Heart left ventricle (tissue), 13 donors: Measurements from ENCODE around the gene SNAP25.

Experiments used
- POLR2A ChIP-seq, 2 donors: fragments of 450-650 bp; IDR thresholded peaks; one replicate each; pipeline ENCODE4 v1.6.1; 2017; ENCODE audit warnings: antibody characterized with exemption in 2 of 2, mild to moderate bottlenecking in 2 of 2, moderate library complexity in 2 of 2
- TF ChIP-seq, protein P1 (sequence below), 12 donors: fragments of 200-600 bp; sonication (generic) in 4 of 12; IDR thresholded peaks; one replicate each; pipeline versions ENCODE4 v1.5.0 to v1.8.0; 2018 to 2022; ENCODE audit warnings: antibody characterized with exemption in 12 of 12, mild to moderate bottlenecking in 5 of 12
- donor health status: ischemic (EF 13 %, LVEDD 7.1; RV severe dilation, severe dysfunction).
- donor health status: DM: no; HTN: yes; CAD: no.
- donor health status: DM: no; HTN: no; CAD: no.
- donor health status: ischemic (EF 25% LVEDD 6.9; RV normal size, moderate dysfunction).
- donor health status: ischemic (EF 25% LVEDD 5.7; RV mildly dilated, moderate dysfunction).
- donor health status: ischemic (EF 35%, LVEDD 5.7; RV mildly dilated, moderate dysfunction).
- donor health status: nonischemic (EF 11% LVEDD 7.7; RV severe dilation, severe dysfunction).
- donor health status: DM: yes; HTN: yes; CAD: no.
- donor health status: PGD.
- donor health status: ischemic (EF 29% LVEDD 5.4; RV normal size, mild dysfunction).
- donor health status: nonischemic (EF 23%, LVEDD 6.1; RV moderate dilation, normal function).

GRCh38 chr20:10278412-10278811 lies 59.8 kb downstream of the SNAP25 start:
- TF ChIP-seq, protein P1, sequence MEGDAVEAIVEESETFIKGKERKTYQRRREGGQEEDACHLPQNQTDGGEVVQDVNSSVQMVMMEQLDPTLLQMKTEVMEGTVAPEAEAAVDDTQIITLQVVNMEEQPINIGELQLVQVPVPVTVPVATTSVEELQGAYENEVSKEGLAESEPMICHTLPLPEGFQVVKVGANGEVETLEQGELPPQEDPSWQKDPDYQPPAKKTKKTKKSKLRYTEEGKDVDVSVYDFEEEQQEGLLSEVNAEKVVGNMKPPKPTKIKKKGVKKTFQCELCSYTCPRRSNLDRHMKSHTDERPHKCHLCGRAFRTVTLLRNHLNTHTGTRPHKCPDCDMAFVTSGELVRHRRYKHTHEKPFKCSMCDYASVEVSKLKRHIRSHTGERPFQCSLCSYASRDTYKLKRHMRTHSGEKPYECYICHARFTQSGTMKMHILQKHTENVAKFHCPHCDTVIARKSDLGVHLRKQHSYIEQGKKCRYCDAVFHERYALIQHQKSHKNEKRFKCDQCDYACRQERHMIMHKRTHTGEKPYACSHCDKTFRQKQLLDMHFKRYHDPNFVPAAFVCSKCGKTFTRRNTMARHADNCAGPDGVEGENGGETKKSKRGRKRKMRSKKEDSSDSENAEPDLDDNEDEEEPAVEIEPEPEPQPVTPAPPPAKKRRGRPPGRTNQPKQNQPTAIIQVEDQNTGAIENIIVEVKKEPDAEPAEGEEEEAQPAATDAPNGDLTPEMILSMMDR (IDR thresholded peaks at IDR 0.05), result no peak
- no peak for TF ChIP-seq POLR2A (IDR thresholded peaks at IDR 0.05)
